Measurements from ENCODE around the gene ITGAD.
A peak's percentile ranks its signal among the peaks of the same experiment; 100 is the strongest.
"Not testable (repeated sequence)": the region's sequence is repeated elsewhere in the genome, so short reads cannot be mapped to it uniquely, and the experiment has no call there.

ITGAD gene

GRCh38 chr16:31404353-31405064 is 11.4 kb downstream of the ITGAD start:
- DNase-seq: no peak

- no peak for DNase-seq
Observed at GRCh38 chr16:31407406-31407805, 14.3 kb downstream of the ITGAD start.

GRCh38 chr16:31409433-31409832 is 16.3 kb downstream of the ITGAD start:
- no peak for DNase-seq

- DNase-seq: no peak
Observed at GRCh38 chr16:31410082-31410481, 16.9 kb downstream of the ITGAD start.

- DNase-seq: no peak
Observed at GRCh38 chr16:31411024-31411844, 18.1 kb downstream of the ITGAD start.

- no peak for DNase-seq
Observed at GRCh38 chr16:31412750-31413149, 19.6 kb downstream of the ITGAD start.

- no peak for DNase-seq
Observed at GRCh38 chr16:31413381-31413780, 20.2 kb downstream of the ITGAD start.

GRCh38 chr16:31413943-31414342 is 20.8 kb downstream of the ITGAD start:
- DNase-seq: no peak

- DNase-seq: peak in 1 of 5 experiments; percentile 78
Observed at GRCh38 chr16:31414706-31415105, 21.6 kb downstream of the ITGAD start.

- no peak for DNase-seq
Observed at GRCh38 chr16:31416371-31416770, 23.2 kb downstream of the ITGAD start.

- not testable (repeated sequence) for DNase-seq
Observed at GRCh38 chr16:31417036-31417435, 23.9 kb downstream of the ITGAD start.

- DNase-seq: no peak
Observed at GRCh38 chr16:31417916-31418315, 24.8 kb downstream of the ITGAD start.

GRCh38 chr16:31420037-31420436 is 26.9 kb downstream of the ITGAD start:
- peak in 1 of 5 experiments; percentile 68 for DNase-seq

GRCh38 chr16:31421587-31421986 is 28.5 kb downstream of the ITGAD start:
- peak in 2 of 5 experiments; percentile 65 to 95 for DNase-seq

- DNase-seq: peak in 1 of 5 experiments; percentile 31
Observed at GRCh38 chr16:31423241-31423640, 30.1 kb downstream of the ITGAD start.

GRCh38 chr16:31423801-31424200 is 30.7 kb downstream of the ITGAD start:
- no peak for DNase-seq

GRCh38 chr16:31427441-31428278 is 34.5 kb downstream of the ITGAD start:
- DNase-seq: peak; percentile 18 to 69 (median 57)

- no peak for DNase-seq
Observed at GRCh38 chr16:31428279-31428597, 35.1 kb downstream of the ITGAD start, which contains the start of gene COX6A2. TSS of gene COX6A2 (minus strand) at chr16:31428360. CDS start at chr16:31428325, 35 bp downstream.

GRCh38 chr16:31428638-31429247 is 35.6 kb downstream of the ITGAD start:
- DNase-seq: no peak

GRCh38 chr16:31429314-31429713 is 36.2 kb downstream of the ITGAD start:
- peak in 1 of 5 experiments; percentile 35 for DNase-seq

GRCh38 chr16:31429796-31430195 is 36.7 kb downstream of the ITGAD start:
- no peak for DNase-seq

- DNase-seq: peak in 1 of 5 experiments; percentile 24
Observed at GRCh38 chr16:31430380-31431052, 37.4 kb downstream of the ITGAD start.

Measured in T-helper 2 cell (primary cell).